NCI-H2107 (cell line): ENCODE data around the gene TIMM10.

ENCODE experiments used
- DNase-seq: peaks from one replicate; lab custom pipeline; 2025; lab: John Stamatoyannopoulos, UW

Gene TIMM10

GRCh38 chr11:57502376-57502775, 28.2 kb downstream of the TIMM10 start:
- DNase-seq, result no peak

GRCh38 chr11:57501953-57502352, 28.6 kb downstream of the TIMM10 start:
- DNase-seq, result no peak

- no peak for DNase-seq
These were observed 29.6 kb downstream of the TIMM10 start for GRCh38 chr11:57500926-57501325.

- DNase-seq, result no peak
These were observed 30.0 kb downstream of the TIMM10 start for GRCh38 chr11:57500515-57500914.

- no peak for DNase-seq
These were observed 30.5 kb downstream of the TIMM10 start for GRCh38 chr11:57499983-57500461.

GRCh38 chr11:57499413-57499982, 31.1 kb downstream of the TIMM10 start:
- DNase-seq, result no peak

- DNase-seq, result no peak
These were observed 32.0 kb downstream of the TIMM10 start for GRCh38 chr11:57498540-57498939.

- DNase-seq, result no peak
These were observed 33.0 kb downstream of the TIMM10 start for GRCh38 chr11:57497303-57498247.

GRCh38 chr11:57496109-57496820, 34.3 kb downstream of the TIMM10 start:
- no peak for DNase-seq

- DNase-seq, result no peak
These were observed 36.7 kb downstream of the TIMM10 start for GRCh38 chr11:57493507-57494503.

GRCh38 chr11:57491371-57492061, 39.0 kb downstream of the TIMM10 start:
- no peak for DNase-seq

- no peak for DNase-seq
These were observed 39.9 kb downstream of the TIMM10 start for GRCh38 chr11:57490456-57491248.

GRCh38 chr11:57487920-57488659, 42.5 kb downstream of the TIMM10 start:
- no peak for DNase-seq

- DNase-seq, result no peak
These were observed 43.4 kb downstream of the TIMM10 start for GRCh38 chr11:57487021-57487778.

- DNase-seq, result no peak
These were observed 45.1 kb downstream of the TIMM10 start for GRCh38 chr11:57485217-57485990.

GRCh38 chr11:57484141-57484710, 46.3 kb downstream of the TIMM10 start:
- no peak for DNase-seq

GRCh38 chr11:57483562-57483918, 47.0 kb downstream of the TIMM10 start:
- DNase-seq, result no peak
